Pancreas (tissue), 10 donors: ENCODE data around the gene PLGRKT. TPM values are rescaled to one million over a fixed set of nuclear protein-coding genes. Genes with fewer than 3 reads are reported as not detected.
"Not testable (repeated sequence)": the region's sequence is repeated elsewhere in the genome, so short reads cannot be mapped to it uniquely, and the experiment has no call there.

Source experiments
- ATAC-seq, 4 donors: fragments of 200-7000 bp; cut with Tn5 transposase; one replicate each; pipeline versions ENCODE4 v1.8.0 to v1.9.1; 2020; ENCODE audit warnings: mild to moderate bottlenecking in 4 of 4, moderate library complexity in 4 of 4
- DNase-seq, 6 donors: peaks; one replicate each; pipeline ENCODE4 v3.0.0-alpha.2; 2020
- FAIRE-seq: peaks from 2 replicates; lab custom pipeline; 2012; peaks lifted over from hg19 to GRCh38; lab: Jason Lieb, UNC
- H3K27ac ChIP-seq, 4 donors: fragments of 200-600 bp; sonication (generic); 1 replicate in 3 of 4; 2 replicates in 1 of 4; pipeline versions ENCODE4 v1.5.0 to v1.8.0; 2020
- H3K27me3 ChIP-seq, 4 donors: fragments of 200-600 bp; one replicate each; pipeline ENCODE4 v1.8.0; 2021
- H3K36me3 ChIP-seq, 3 donors: fragments of 200-600 bp; sonication (generic) in 1 of 3; one replicate each; pipeline versions ENCODE4 v1.5.0 to v1.8.0; 2020 to 2021
- H3K4me1 ChIP-seq, 3 donors: fragments of 200-600 bp; one replicate each; pipeline ENCODE4 v1.8.0; 2021
- H3K4me3 ChIP-seq, 4 donors: fragments of 200-600 bp; sonication (generic) in 2 of 4; one replicate each; pipeline versions ENCODE4 v1.5.0 to v1.8.0; 2020 to 2021
- H3K9me3 ChIP-seq, 4 donors: fragments of 200-600 bp; one replicate each; pipeline ENCODE4 v1.8.0; 2021
- CTCF ChIP-seq, 4 donors: fragments of 200-600 bp; sonication (generic) in 3 of 4; IDR thresholded peaks; one replicate each; pipeline versions ENCODE4 v1.5.0 to v1.8.0; 2021; ENCODE audit warnings: antibody characterized with exemption in 4 of 4
- WGBS, 2 donors: extraction: QIAGEN DNeasy Blood & Tissue Kit; methylation state at CpG; one replicate each; pipeline ENCODE4 v1.1.7; 2013; 5-methylcytosine and 5-hydroxymethylcytosine counted together
- intact Hi-C, 3 donors: fragments of 100-400 bp; cut with DNase I; formaldehyde crosslinking; loops; one replicate each; pipeline versions ENCODE4 v1.11.1 to v1.14.2; 2022
- polyA plus RNA-seq, 2 donors: library from polyadenylated mRNA; stranded (reverse); fragments of 200-250 nt; gene quantifications; one replicate each; pipeline ENCODE4 v1.2.3, GENCODE V29; 2013
- total RNA-seq, 6 donors: library from RNA; stranded (reverse); fragmentation: NEBNext Ultra II Directional in 4 of 6; extraction: Animal tissue kit (Norgen Biotek cat#: 25700) in 4 of 6; gene quantifications; one replicate each; pipeline versions ENCODE4 v1.2.1 to v1.2.4, GENCODE V29; 2021 to 2023
- donor health status: healthy with polysubstance abuse.
- donor health status: DM: no; HTN: no; CAD: no; lungs with moderate emphysema.
- donor health status: DM: no; HTN: no; CAD: no.
- donor health status: control.
- donor health status: control.
- donor health status: Bipolar disorder and iron deficiency.
- donor health status: DM: yes; HTN: yes; CAD: no.
- donor health status: DM: no; HTN: no; CAD: no.
- donor health status: DM: no; HTN: no; CAD: no.
- donor health status: DM: yes; HTN: yes; CAD: no.

The PLGRKT gene
- total and polyA plus RNA-seq, 8 donors = 4.9 to 9.0 (median 6.6) TPM

GRCh38 chr9:5470816-5471215, 33.1 kb upstream of the PLGRKT start:
- Histone ChIP-seq H3K27me3 (no peaks in the 10 kb centered on the region), H3K27ac (no peak overlapping the region), H3K9me3 (no peaks in the 10 kb centered on the region), H3K4me1 (no peaks in the 10 kb centered on the region), H3K4me3 (no peak overlapping the region), H3K36me3 (no peaks in the 10 kb centered on the region)
- no peak for TF ChIP-seq CTCF (IDR thresholded peaks at IDR 0.05)
- FAIRE-seq = no peak
- WGBS, 2 donors = 85 to 92% methylated on average over 3 of the region's 3 CpGs
- intact Hi-C loops = no loop called here
- ATAC-seq = no peak
- DNase-seq = no peak

- TF ChIP-seq CTCF (IDR thresholded peaks at IDR 0.05) = no peak
- no peaks in the 10 kb centered on the region for H3K9me3 ChIP-seq
- H3K36me3 ChIP-seq = no peaks in the 10 kb centered on the region
- H3K27me3 ChIP-seq = no peaks in the 10 kb centered on the region
- 76 to 78% methylated on average over 1 of the region's 1 CpG for WGBS, 2 donors
- no peaks in the 10 kb centered on the region for H3K4me1 ChIP-seq
- ATAC-seq = no peak
- H3K4me3 ChIP-seq = no peak overlapping the region
- no peak for DNase-seq
- no peak overlapping the region for H3K27ac ChIP-seq
- FAIRE-seq = no peak
- intact Hi-C loops = no loop called here
Measured at GRCh38 chr9:5470122-5470521, 32.4 kb upstream of the PLGRKT start.

- no peak for FAIRE-seq
- intact Hi-C loops = no loop called here
Measured at GRCh38 chr9:5468850-5469249, 31.1 kb upstream of the PLGRKT start.

GRCh38 chr9:5466766-5467165, 29.0 kb upstream of the PLGRKT start:
- Histone ChIP-seq H3K4me1 (no peaks in the 10 kb centered on the region), H3K4me3 (no peak overlapping the region), H3K27ac (no peak overlapping the region), H3K36me3 (peaks cover 0 to 4% (median 0%) of the 10 kb centered on the region in 3 donors), H3K27me3 (no peaks in the 10 kb centered on the region), H3K9me3 (no peaks in the 10 kb centered on the region)
- 76 to 85% methylated on average over 2 of the region's 2 CpGs for whole genome bisulfite sequencing, 2 donors
- FAIRE-seq (no peak), ATAC-seq (no peak), DNase-seq (no peak)
- intact Hi-C loops = no loop called here
- TF ChIP-seq CTCF (IDR thresholded peaks at IDR 0.05) = no peak

More at GRCh38 chr9:5468850-5469249, 31.1 kb upstream of the PLGRKT start:
- DNase-seq = no peak
- no peak overlapping the region for H3K4me3 ChIP-seq
- no peaks in the 10 kb centered on the region for H3K9me3 ChIP-seq
- no peaks in the 10 kb centered on the region for H3K27me3 ChIP-seq
- no peaks in the 10 kb centered on the region for H3K4me1 ChIP-seq
- no peak overlapping the region for H3K27ac ChIP-seq
- TF ChIP-seq CTCF (IDR thresholded peaks at IDR 0.05) = no peak
- H3K36me3 ChIP-seq = no peaks in the 10 kb centered on the region
- 85 to 89% methylated on average over 5 of the region's 5 CpGs for WGBS, 2 donors
- no peak for ATAC-seq

- ATAC-seq = no peak
- Histone ChIP-seq H3K36me3 (peaks cover 0 to 4% (median 3%) of the 10 kb centered on the region in 3 donors), H3K4me1 (no peaks in the 10 kb centered on the region), H3K27me3 (no peaks in the 10 kb centered on the region), H3K27ac (no peak overlapping the region), H3K9me3 (no peaks in the 10 kb centered on the region), H3K4me3 (no peak overlapping the region)
- DNase-seq = no peak
- no peak for TF ChIP-seq CTCF (IDR thresholded peaks at IDR 0.05)
- FAIRE-seq = no peak
- WGBS, 2 donors = 64 to 72% methylated on average over 1 of the region's 1 CpG
- intact Hi-C loops = no loop called here
Measured at GRCh38 chr9:5466005-5466404, 28.3 kb upstream of the PLGRKT start.

DNA sequence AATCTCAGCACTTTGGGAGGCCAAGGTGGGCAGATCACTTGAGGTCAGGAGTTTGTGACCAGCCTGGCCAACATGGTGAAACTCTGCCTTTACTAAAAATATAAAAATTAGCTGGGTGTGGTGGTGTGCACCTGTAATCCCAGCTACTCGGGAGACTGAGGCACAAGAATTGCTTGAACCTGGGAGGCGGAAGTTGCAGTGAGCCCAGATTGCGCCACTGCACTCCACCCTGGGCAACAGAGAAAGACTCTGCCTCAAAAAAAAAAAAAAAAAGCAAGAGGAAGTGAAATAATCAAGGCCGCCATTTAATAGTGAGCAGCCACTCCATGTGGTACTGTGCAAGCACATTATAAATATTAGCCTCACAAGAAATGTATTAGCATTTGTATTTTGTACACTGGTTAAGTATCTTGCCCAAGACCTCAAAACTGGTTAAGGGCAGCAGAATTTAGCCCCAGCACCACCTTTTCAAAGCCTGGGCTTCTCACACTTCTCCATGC, 27.2 kb upstream of the PLGRKT start:
- FAIRE-seq, H3K27me3 ChIP-seq, DNase-seq, H3K27ac ChIP-seq, H3K36me3 ChIP-seq, H3K4me3 ChIP-seq, intact Hi-C loops, ATAC-seq, H3K9me3 ChIP-seq, H3K4me1 ChIP-seq: not testable (repeated sequence)
- WGBS, 2 donors = 83 to 96% methylated on average over 4 of the region's 4 CpGs
